ENCODE data around the gene PTPRG. TPM values are rescaled to one million over a fixed set of nuclear protein-coding genes. Genes with fewer than 3 reads are reported as not detected.

The PTPRG gene
- 8.7 and 15.3 TPM in 2 replicates for total RNA-seq

GRCh38 chr3:61561374-61562041 lies at the start of gene PTPRG:
PTPRG (plus strand) TSS chr3:61561571; CDS start chr3:61562288, 717 bp downstream.

Small RNA genes within 50 kb of the gene (small RNA-seq; reads per million reads assigned to genes)
- gene RF00019, result not detected
- not detected for gene RNU2-10P

All from placental epithelial cell (primary cell).